ENCODE measurements around the gene GIT1.

DNA sequence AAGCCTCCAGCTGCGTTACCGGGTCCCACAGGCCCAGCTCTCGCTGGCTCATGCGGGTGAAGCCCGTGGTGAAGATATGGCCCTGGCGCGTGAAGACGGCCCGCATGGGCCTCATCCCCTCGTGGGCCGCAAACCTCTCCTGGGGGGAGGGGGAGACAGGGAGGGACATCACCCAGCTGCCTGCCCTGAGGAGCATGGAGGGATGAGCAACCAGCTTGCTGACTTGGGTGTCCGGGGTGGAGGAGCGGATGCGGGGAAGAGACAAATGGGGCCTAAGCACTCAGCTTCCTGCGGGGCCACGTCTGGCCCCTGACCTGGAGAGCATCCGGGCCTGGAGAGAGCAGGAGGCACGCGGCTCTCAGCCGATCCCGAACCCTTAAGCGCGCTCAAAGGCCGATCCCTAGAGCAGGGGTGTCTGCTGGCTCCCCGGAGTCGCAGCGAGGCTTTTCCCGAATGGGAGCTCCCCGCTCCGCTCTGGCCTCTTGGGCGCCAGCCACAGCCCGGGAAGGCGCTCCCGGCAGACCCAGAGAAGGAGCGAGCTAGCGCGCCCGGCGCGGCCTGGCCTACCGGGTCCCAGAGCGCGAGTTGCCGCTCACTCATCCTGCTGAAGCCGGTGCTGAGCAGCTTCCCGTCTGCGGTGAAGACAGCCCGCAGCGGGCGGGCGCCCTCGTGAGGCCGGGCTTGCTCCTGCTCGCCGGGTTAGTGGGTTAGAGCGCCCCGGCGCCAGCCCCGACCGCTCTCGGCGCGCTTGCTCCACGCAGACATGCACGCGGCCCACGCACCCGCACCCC, 28.2 kb upstream of the GIT1 start:
- TF ChIP-seq POLR2A (IDR thresholded peaks at IDR 0.05) (no peak), CTCF (IDR thresholded peaks at IDR 0.05) (peak in 1 of 3 donors; percentile 28), EP300 (IDR thresholded peaks at IDR 0.05) (no peak)

Measured in ovary (tissue), 3 donors.